A549 (cell line): ENCODE data around the gene OR1J1. TPM values are rescaled to one million over a fixed set of nuclear protein-coding genes. Genes with fewer than 3 reads are reported as not detected.

Experiments used
- ATAC-seq, 2 experiments: fragments of 200-7000 bp in 1 of 2; fragments of >200 bp in 1 of 2; cut with Nextera tagmentation in 1 of 2; cut with Tn5 transposase in 1 of 2; 3 replicates each; pipeline versions ENCODE4 v1.8.0 to v1.9.1; 2018 to 2020; ENCODE audit warnings: mild to moderate bottlenecking in 1 of 2, moderate library complexity in 1 of 2
- CTCF ChIA-PET: fragments of 300-600 bp; sonication (Branson Sonifier 250); formaldehyde crosslinking; extraction: SDS; loops from one replicate; lab custom pipeline; 2021; ENCODE audit warnings: antibody characterized with exemption, inconsistent platforms; lab: Yijun Ruan, JAX
- POLR2A ChIA-PET: fragments of 350-600 bp; formaldehyde crosslinking; extraction: SDS; loops from one replicate; lab custom pipeline; 2021; ENCODE audit warnings: antibody characterized with exemption, inconsistent platforms; lab: Yijun Ruan, JAX
- DNase-seq, 2 experiments: peaks; one replicate each; pipeline versions ENCODE4 v3.0.0 to v3.0.0-alpha.2; 2011 to 2016; ENCODE audit warnings: low read depth in 1 of 2, low spot score in 1 of 2
- FAIRE-seq: peaks from 2 replicates; lab custom pipeline; 2011; peaks lifted over from hg19 to GRCh38; lab: Jason Lieb, UNC
- H3K27ac ChIP-seq, 2 experiments: fragments of >200 bp; sonication (Bioruptor Twin); formaldehyde crosslinking; 3 replicates each; pipeline ENCODE4 v1.5.1; 2016 to 2017
- H3K4me1 ChIP-seq: fragments of >200 bp; sonication (Bioruptor Twin); formaldehyde crosslinking; 3 replicates; pipeline ENCODE4 v1.6.1; 2016
- H3K4me2 ChIP-seq: fragments of >200 bp; sonication (Bioruptor Twin); formaldehyde crosslinking; 3 replicates; pipeline ENCODE4 v1.6.1; 2016
- H3K4me3 ChIP-seq: fragments of >200 bp; sonication (Bioruptor Twin); formaldehyde crosslinking; 3 replicates; pipeline ENCODE4 v1.5.1; 2016
- H3K9me3 ChIP-seq: fragments of >200 bp; sonication (Bioruptor Twin); formaldehyde crosslinking; 3 replicates; pipeline ENCODE4 v1.6.1; 2016
- CHD2 ChIP-seq: fragments of 150-350 bp; IDR thresholded peaks from 2 replicates; pipeline ENCODE4 v1.6.1; 2014; ENCODE audit warnings: low read length; ENCODE audit not compliant: partially characterized antibody
- CHD4 ChIP-seq: fragments of 200-600 bp; sonication (generic); IDR thresholded peaks from 2 replicates; pipeline ENCODE4 v1.6.1; 2016; ENCODE audit warnings: antibody characterized with exemption, mild to moderate bottlenecking, borderline replicate concordance
- E2F6 ChIP-seq: IDR thresholded peaks from 2 replicates; pipeline ENCODE4 v1.6.1; 2012; ENCODE audit warnings: low read depth, borderline replicate concordance
- ESRRA ChIP-seq: fragments of 150-350 bp; IDR thresholded peaks from 2 replicates; pipeline ENCODE4 v1.6.1; 2014; ENCODE audit warnings: mild to moderate bottlenecking, low read length, borderline replicate concordance
- FOXS1 ChIP-seq: fragments of 250-450 bp; sonication (Bioruptor Pico); IDR thresholded peaks from 2 replicates; pipeline ENCODE4 v1.5.0; 2020; ENCODE audit warnings: mild to moderate bottlenecking, moderate library complexity
- HEYL ChIP-seq: fragments of 250-450 bp; sonication (Bioruptor Pico); IDR thresholded peaks from 2 replicates; pipeline ENCODE4 v1.8.0; 2021; ENCODE audit warnings: mild to moderate bottlenecking, moderate library complexity
- HOXB5 ChIP-seq: fragments of 250-450 bp; sonication (Bioruptor Pico); IDR thresholded peaks from 2 replicates; pipeline ENCODE4 v1.5.0; 2020; ENCODE audit warnings: mild to moderate bottlenecking, moderate library complexity
- MAX ChIP-seq: IDR thresholded peaks from 2 replicates; pipeline ENCODE4 v1.6.1; 2012
- NR3C1 ChIP-seq: fragments of >200 bp; sonication (Bioruptor Twin); formaldehyde crosslinking; IDR thresholded peaks from 3 replicates; pipeline ENCODE4 v1.6.1; 2017
- PBX3 ChIP-seq: IDR thresholded peaks from 2 replicates; pipeline ENCODE4 v1.6.1; 2012
- RAD21 ChIP-seq, 2 experiments: fragments of >200 bp in 1 of 2; sonication (Bioruptor Twin) in 1 of 2; formaldehyde crosslinking in 1 of 2; IDR thresholded peaks in 1 of 2; conservative IDR thresholded peaks in 1 of 2; 2 replicates in 1 of 2; 3 replicates in 1 of 2; pipeline ENCODE4 v1.6.1; 2012 to 2018; ENCODE audit warnings: inconsistent platforms in 1 of 2
- RARB ChIP-seq: fragments of 250-450 bp; sonication (Bioruptor Pico); IDR thresholded peaks from 2 replicates; pipeline ENCODE4 v1.8.0; 2021; ENCODE audit warnings: mild to moderate bottlenecking, moderate library complexity
- REST ChIP-seq: fragments of 200-600 bp; sonication (generic); IDR thresholded peaks from 2 replicates; pipeline ENCODE4 v1.6.1; 2016; ENCODE audit warnings: antibody characterized with exemption, mild to moderate bottlenecking, moderate library complexity
- RFX5 ChIP-seq: fragments of 450-650 bp; IDR thresholded peaks from 2 replicates; pipeline ENCODE4 v1.7.1; 2014; ENCODE audit warnings: antibody characterized with exemption, mild to moderate bottlenecking, moderate library complexity
- SREBF2 ChIP-seq: fragments of 450-650 bp; IDR thresholded peaks from 2 replicates; pipeline ENCODE4 v1.6.1; 2014; ENCODE audit warnings: mild to moderate bottlenecking, moderate library complexity
- TP53 ChIP-seq: fragments of 250-450 bp; sonication (Bioruptor Pico); IDR thresholded peaks from 2 replicates; pipeline ENCODE4 v1.5.0; 2021; ENCODE audit warnings: mild to moderate bottlenecking, moderate library complexity
- ZC3H11A ChIP-seq: fragments of 450-650 bp; IDR thresholded peaks from 2 replicates; pipeline ENCODE4 v1.6.1; 2014; ENCODE audit warnings: antibody characterized with exemption, mild to moderate bottlenecking
- WGBS: methylation state at CpG from one replicate; pipeline ENCODE4 v1.1.6; 2017; ENCODE audit errors: missing lambda C conversion rate; 5-methylcytosine and 5-hydroxymethylcytosine counted together
- polyA plus RNA-seq, 4 experiments: library from polyadenylated mRNA; depleted of rRNA in 3 of 4; stranded (reverse); fragments of >200 nt; fragmentation: RNase III in 1 of 4; extraction: RNeasy Plus Mini Kit Qiagen cat#74134 plus additional on column Dnase treatment in 1 of 4; gene quantifications; 2 replicates in 3 of 4; 3 replicates in 1 of 4; pipeline ENCODE4 v1.2.3, GENCODE V29; 2011 to 2017

OR1J1 gene
- polyA plus RNA-seq, 2 of the 4 experiments (the other 2 are of a cell fraction) = not detected

GRCh38 chr9:122446819-122447484, 30.8 kb downstream of the OR1J1 start (continued):
- TF ChIP-seq REST (no peak), RARB (no peak), CHD4 (no peak)

- Histone ChIP-seq H3K4me1 (no peaks in the 10 kb centered on the region), H3K4me3 (no peak overlapping the region), H3K9me3 (no peaks in the 10 kb centered on the region), H3K4me2 (no peak overlapping the region), H3K27ac (no peak overlapping the region)
- POLR2A ChIA-PET = no interaction called here
- FAIRE-seq = no peak
- CTCF ChIA-PET = interaction anchor here (1.0 to 1.8 kb wide), 5 partner anchors 9 to 346 kb away, joined by 3 to 6 read pairs (median 5); no protein-coding TSS in a partner anchor
- 87% methylated on average over 2 of the region's 2 CpGs for WGBS
- ATAC-seq = no peak
- TF ChIP-seq ESRRA = no peak
- TF ChIP-seq E2F6 = no peak
- TF ChIP-seq PBX3 = no peak
- TF ChIP-seq NR3C1 = no peak
- TF ChIP-seq CHD2 = no peak
- TF ChIP-seq ZC3H11A = no peak
- no peak for TF ChIP-seq HEYL (CRISPR knock-in tag)
- no peak for TF ChIP-seq RAD21 (conservative IDR thresholded peaks at IDR 0.05 in 1 of 2, IDR thresholded peaks at IDR 0.05 in 1 of 2)
- no peak for TF ChIP-seq HOXB5 (CRISPR knock-in tag)
- TF ChIP-seq SREBF2 = no peak
- no peak for TF ChIP-seq CHD4
- no peak for TF ChIP-seq REST
- no peak for TF ChIP-seq MAX
- TF ChIP-seq TP53 (CRISPR knock-in tag) = no peak
- TF ChIP-seq FOXS1 (CRISPR knock-in tag) = no peak
- TF ChIP-seq RFX5 = no peak
- no peak for DNase-seq
Observed at GRCh38 chr9:122445155-122445749, 32.5 kb downstream of the OR1J1 start.
